Measurements from ENCODE around the gene TRPM2.

TRPM2 gene

DNA sequence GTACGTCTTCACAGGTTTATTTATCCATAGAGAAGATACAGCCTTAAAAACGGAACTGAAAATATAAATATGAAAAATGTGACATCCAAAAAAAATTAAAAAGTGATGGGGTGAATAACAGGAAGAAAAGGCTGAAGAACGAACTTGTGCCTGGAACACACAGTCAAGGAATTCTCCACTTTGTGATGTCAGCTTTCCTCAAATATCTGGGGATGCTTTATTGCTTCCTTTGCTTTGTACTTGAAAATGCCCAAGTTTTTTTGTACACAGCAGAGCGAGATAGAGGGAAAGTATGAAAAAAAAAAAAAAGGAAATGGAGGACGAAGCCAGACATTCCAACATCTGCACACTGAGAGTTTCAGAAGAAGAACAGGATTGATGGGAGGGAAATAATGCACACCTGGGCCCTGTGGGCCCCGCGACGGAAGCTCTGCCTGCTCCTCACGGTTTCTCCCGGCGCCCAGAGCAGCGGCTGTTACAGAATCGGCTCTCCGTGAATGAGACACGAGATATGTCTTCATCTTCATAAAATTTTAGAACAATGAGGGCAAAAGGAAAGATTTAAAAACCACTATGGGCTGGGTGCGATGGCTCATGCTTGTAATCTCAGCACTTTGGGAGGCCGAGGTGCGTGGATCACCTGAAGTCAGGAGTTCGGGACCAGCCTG, 91.9 kb downstream of the TRPM2 start:
- DNase-seq (ENCODE audit: low read depth): no peak

DNA sequence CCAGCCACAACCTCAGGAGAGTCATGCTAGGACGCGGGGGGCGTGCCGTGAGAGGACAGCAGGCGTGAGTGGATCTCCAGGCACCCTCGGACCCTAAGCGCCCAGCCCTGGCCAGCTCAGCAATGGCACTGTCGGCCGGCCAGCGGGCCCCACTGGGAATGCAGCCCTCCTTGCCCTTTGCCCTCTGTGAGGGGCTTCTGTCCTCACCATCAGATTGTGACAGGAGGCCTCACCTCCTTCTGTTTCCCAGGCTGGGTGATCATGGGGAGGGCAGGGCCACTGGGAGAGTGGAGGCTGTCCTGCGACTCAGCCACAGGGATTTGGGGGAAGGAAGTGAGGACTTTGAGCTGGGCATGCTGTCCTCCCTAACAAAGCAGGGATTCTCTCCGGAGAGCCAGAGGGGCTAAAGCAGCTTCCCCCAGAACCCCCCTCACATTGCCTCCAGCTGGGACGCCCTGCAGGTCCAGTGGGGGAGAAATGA, 95.3 kb downstream of the TRPM2 start:
- no peak for DNase-seq (ENCODE audit: low read depth)

DNA sequence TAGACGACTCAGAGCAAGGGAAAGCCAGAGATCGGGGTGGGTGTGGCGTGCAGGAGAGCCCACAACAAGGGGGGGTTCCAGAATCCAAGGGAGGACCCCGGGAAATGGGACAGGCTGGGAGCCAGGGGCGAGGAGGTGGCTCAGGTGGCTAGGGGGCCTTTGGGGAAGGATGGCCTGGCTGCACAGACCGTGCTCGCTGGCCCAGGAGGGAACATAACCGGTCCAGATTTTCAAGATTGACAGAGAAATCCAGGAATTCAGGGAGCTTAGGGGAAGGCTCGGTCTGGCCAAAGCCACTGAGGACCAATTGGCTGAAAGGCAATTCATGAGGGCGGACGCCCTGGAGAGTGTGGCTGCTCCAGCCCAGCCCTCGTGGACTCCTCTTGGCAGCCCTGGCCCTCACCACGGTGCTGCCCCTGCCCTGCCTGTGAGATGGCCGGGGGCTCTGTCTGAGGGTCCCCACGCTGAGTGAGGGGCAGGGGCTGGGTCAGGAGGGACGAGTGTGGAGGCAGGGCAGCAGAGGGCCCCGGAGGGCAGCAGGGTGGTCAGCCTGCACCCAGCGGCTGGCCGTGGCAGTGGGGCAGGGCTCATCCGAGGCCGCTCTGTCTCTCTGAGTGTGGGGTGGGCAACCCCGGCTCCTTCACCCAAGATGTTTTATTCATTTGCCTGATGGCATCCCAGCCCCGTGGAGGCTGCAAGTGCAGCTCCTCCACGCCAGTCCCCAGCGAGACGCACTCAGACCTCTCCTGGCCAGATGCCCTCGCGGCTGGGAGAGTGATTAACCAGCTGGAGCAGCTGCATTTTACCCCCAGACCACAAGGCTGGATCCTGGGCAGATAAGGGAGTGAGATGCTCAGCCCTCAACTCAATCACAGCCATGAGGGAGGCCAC, 96.3 kb downstream of the TRPM2 start:
- DNase-seq (ENCODE audit: low read depth): no peak

DNA sequence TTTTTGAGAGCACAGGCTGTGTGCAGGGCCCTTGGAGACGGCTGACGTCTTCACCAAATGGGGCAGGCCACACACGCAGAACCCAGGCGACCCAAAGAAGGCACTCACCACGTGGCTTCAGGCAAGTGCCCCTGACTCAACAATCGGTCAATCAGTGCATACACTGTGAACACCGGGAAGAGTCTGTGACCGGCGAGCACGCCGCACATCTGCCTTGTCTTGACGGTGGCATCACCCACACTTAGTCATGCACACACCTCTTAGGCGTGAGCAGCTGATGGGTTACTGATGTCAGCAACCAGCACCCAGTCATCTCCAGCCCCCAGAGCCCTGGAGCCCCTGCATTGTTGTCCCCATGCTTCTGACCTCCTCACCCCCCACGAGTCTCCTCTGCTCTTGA, 97.0 kb downstream of the TRPM2 start:
- DNase-seq (ENCODE audit: low read depth): no peak

DNA sequence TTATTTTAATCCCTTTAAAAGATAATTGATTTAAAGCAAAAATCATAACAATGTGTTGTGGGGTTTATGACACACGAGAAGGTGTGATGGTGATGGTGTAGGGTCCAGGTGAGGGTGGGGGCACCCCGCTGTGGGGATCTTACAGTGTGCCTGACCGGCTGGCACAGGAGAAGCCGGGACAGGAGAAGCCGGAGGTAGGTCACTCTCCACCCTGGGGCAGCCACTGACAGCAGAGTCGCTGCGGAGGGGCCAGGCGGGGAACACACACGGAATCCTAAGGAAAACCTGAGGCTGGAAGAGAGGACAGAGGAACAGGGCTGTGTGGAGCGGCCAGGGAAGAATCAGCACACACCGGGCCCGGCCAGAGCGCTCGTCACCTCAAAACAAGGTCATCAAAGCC, 97.6 kb downstream of the TRPM2 start:
- DNase-seq (ENCODE audit: low read depth): no peak

DNA sequence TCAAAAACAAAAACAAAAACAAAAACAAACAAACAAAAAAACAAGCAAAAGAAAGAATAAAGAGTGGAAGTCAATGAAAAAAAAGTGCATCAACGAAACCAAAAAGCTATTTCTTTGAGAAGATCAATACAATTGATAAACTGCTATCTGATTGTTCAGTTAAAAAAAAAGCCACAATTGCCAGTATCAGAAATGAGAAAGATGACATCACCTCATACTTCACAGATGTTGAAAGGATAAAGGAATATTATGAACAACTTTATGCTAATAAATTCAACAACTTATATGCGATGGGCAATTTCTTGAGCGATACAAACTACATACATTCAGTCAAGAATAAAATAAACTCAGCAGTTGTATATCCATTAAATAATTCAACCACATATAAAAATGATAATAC, 99.7 kb downstream of the TRPM2 start:
- DNase-seq (ENCODE audit: low read depth): no peak

DNA sequence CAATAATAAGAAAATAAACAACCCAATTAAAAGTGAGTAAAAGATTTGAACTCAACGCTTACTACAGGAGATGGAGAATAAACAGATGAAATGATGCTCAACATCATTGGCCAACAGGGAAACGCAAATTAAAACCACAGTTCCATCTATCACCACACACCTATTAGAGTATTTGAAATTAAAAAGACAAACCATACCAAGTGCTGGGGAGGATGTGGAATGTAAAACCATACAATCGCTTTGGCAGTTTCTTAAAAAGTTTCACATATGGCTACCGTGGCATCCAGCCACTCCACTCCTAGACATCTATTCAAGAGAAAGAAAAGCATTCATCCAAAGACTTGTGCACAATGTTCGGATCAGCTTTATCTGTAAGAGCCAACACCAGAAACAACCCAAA, 100.6 kb downstream of the TRPM2 start:
- no peak for DNase-seq (ENCODE audit: low read depth)

DNA sequence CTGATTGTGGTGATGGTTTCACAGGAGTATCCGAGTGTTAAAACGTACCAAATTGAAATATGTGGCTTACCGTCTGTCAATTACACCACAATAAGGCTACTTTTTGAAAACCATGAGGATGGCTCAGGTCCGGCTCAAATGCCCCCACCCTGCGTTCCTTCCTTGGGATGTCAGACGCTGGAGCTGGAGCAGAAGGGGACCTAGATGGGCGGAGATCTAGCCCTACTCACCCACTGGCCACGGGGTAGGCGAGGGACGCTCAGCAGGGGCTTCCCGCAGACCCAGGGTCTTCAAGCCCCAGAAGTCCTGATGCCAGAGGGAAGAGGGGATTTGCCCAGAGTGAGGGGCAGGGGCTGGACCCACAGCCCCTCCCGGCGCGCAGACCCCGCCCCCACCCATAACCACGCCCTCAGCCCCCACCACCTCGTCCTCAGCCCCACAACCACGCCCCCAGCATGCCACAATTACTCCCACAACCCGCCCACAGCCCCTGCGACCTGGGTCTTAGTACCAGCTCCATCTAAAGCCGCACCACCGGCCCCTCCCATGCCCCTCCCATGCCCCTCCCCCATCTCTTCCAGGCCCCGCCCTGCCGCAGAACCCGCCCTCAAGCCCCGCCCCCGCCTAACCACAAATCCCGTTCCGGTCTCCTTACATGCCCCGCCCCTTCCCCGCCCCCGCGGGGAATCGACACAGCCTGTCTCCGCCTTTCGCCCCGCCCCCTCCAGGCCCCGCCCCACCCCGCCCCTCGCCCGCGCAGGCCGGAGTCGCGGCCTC, 101.5 kb downstream of the TRPM2 start, which contains the start of gene LRRC3:
TSS of gene LRRC3 (plus strand) at position 764 of the 777 bp plus-strand sequence. CDS start 1,135 bp downstream, outside the sequence.
- DNase-seq (ENCODE audit: low read depth): peak; percentile 77

DNA sequence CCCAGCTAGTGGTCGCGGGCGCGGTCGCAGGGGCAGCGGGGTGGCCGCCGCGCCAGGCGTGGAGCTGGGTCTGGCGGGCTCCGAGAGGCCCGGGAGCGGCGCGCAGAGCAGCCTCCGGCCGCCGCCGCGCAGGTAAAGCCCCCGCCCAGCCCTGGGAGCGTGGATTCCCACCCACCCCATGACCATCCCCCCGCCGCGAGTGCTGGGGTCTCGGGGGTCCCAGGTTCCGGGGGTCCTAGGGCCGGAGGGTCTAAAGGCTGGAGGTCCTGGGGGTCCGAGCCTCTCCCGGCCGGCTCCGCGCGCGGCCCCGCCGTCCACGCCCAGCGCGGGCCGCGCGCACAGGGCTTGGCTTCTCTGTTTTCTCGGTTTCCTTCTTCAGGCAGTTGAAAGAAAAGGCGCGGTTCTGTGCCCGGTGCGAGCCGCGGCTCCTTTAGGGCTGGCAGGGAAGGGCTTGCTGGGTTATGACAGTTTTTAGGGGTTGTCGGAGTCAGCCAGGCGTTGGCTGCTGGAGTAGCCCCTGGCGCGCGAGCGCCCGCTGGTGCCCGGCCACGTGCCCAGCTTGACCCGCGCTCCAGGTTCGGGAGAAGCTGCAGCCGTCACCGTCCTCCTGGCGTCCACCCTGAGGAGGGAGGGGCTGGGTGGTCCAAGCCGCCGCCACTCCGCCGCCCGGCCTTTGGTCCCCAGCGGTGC, 102.2 kb downstream of the TRPM2 start:
- DNase-seq (ENCODE audit: low read depth): no peak

DNA sequence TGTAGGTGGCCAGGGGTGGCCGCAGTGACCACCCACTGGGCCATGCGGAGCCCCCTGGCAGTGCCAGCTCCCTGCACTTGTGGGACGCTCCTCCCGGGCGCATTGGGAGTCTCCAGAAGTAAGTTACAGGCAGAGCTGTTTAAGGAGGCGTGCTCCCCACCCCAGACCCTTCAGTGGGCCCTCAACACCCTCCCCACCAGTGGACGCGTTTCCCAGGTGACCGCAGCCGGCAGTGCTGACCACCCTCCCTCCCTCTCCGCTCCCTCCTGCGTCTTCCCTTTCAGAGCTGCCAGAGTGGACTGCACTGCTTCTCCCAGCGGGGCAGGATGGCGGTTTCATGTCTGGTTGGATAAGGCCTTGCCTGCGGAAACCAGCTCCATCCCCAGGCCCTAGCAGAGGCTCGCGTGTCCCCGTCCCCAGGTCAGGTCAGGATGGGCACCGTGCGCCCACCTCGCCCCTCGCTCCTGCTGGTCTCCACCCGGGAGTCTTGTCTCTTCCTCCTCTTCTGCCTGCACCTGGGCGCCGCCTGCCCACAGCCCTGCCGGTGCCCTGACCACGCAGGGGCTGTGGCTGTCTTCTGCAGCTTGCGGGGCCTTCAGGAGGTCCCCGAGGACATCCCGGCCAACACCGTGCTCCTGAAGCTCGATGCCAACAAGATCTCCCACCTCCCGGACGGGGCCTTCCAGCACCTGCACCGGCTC, 102.9 kb downstream of the TRPM2 start:
- DNase-seq (ENCODE audit: low read depth): no peak

DNA sequence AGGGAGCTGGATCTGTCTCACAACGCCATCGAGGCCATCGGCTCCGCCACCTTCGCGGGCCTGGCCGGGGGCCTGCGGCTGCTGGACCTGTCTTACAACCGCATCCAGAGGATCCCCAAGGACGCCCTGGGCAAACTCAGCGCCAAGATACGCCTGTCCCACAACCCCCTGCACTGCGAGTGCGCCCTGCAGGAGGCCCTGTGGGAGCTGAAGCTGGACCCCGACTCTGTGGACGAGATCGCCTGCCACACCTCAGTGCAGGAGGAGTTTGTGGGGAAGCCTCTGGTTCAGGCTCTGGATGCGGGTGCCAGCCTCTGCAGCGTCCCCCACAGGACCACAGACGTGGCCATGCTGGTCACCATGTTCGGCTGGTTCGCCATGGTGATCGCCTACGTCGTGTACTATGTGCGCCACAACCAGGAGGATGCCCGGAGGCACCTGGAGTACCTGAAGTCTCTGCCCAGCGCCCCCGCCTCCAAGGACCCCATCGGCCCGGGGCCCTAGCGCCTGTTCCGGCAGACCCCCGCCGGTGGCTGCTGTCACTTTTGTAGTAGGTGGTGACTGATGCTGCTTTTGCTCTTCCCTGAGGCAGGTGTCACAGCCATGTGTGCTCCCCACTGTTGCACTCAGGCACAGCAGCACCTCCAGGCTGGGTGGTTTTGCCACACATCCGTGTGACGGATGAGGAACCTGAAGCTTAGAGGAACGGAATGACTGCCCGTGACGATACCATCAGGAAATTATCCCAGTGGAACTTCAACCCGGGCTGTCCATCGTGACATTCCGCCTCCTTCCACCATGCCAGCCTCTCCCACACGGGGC, 103.7 kb downstream of the TRPM2 start:
- DNase-seq (ENCODE audit: low read depth): no peak

DNA sequence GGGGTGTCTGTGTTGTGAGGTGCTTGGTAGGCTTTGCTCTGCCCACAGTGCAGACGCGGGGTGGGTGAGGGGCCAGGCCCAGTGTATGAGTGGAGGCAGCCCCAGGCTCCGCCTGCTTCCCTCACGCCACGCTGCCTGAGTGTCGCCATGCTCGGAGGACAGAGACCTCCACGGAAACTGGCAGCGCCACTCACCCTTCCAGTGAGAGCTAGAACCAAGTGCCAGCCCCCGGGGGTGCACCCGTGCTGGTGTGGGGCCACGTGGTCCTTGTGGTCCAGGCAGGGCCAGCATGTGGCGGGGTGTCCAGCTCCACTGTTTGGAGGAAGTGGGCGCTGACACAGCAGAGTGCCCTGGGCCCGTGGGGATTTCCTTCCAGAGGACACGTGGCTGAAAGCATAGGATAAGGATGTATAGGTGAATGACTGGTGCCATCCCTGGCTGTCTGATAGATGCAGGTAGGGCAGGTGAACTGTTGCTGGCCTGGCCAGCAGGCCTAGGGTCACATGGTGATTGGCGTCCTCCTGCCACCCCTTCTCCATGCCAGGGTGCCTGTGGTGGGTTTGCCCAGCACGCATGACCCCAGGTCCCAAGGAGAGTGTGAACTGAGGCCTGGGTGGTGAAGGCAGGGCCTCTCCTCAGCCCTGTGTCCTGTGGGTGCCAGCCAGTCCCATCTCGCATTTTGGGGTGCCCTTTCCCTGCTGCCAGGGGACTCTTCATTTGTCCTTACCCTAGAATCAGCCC, 105.7 kb downstream of the TRPM2 start:
- no peak for DNase-seq (ENCODE audit: low read depth)

DNA sequence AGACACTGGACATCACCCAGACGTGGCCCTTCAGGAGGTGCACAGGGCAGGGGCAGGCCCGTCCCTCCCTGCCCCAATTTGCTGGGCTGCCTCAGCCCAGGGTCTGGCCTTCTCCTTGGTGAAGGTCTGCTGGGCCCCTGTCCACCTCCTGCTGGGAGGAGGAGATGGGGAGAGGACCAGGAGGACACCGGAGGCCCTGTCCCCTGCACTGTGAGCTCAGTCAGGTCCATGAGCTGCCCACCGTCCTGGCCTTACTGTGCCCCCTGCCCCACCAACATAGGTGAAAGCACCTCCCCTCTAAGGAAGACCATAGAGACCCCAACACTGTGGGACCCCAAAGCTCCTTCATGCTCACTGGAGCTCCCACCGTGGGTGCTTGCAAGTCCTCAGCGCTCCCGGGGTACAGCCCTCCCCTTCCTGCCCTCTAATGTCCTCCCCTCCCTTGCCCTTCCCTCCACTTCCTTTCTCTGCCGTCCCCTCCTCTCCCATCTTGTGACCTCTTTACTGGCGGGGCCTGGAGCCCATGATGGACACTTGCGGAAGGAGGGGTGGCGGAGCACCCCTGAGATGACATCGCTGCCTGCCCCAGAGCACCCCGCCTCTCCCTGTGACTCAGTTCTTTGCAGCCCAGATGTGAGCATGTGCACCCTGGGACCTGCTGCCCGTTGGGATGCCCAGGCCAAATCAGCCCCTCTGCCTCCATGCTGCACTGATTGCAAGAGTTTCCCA, 106.5 kb downstream of the TRPM2 start:
- DNase-seq (ENCODE audit: low read depth): no peak

DNA sequence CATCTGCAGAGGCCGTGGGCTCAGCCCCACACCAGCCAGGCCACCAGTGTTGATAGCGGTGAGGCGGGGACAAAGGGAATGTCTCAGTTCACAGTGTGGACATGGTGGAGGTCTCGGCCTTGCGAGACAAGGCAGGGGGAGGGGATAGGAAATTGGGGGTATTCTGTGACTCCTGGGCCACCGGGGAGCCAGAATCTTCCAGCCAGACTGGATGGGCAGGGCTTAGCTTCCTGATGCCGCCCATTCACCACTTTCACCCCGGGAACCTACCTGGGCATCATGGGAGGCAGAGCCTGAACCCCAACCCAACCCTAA, 107.0 kb downstream of the TRPM2 start:
- DNase-seq (ENCODE audit: low read depth): no peak

DNA sequence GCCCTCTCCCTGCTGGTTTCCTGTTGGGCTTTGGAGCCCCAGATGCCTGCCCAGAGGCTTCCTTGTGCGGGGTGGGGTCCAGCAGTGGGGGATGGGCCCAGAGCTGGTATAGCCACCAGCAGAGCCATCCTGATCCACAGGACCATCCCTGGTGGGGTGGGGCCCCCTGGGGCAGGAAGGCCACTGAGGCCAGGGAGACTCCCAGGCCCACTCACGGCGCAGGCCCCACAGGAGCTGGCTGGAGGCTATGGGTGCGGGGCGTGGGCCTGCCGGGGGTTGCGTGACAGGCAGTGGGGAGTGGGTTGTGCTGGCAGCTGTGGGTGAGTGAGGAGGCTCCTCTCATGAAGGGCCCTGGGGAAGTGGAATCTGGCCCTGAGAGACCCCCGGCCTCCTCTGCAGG, 107.6 kb downstream of the TRPM2 start:
- no peak for DNase-seq (ENCODE audit: low read depth)

DNA sequence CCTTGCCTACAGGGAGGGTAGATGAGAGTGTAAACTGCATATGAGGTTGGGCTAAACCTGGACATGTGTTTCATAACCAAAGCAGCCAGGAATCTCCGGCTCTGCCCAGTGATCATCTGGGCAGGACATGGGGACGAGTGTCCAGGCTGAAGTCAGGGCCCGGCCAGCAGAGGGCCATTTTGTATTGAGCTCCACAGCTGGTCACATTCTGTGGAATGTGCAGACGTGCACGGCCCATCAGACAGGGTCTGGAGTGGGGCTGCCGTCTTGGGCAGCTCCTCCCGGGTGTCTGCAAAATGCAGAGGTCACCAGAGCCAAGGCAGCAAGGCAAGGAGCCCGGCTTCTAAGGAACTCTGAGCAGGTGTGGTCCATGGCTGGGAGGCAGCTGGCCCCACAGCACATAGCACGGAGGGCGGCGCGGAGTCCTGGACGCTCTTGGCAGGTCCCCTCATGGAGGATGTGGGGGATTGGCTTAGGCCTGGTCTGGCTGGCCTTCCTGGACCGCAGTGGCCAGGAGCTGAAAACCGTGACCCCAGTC, 108.1 kb downstream of the TRPM2 start:
- no peak for DNase-seq (ENCODE audit: low read depth)

DNA sequence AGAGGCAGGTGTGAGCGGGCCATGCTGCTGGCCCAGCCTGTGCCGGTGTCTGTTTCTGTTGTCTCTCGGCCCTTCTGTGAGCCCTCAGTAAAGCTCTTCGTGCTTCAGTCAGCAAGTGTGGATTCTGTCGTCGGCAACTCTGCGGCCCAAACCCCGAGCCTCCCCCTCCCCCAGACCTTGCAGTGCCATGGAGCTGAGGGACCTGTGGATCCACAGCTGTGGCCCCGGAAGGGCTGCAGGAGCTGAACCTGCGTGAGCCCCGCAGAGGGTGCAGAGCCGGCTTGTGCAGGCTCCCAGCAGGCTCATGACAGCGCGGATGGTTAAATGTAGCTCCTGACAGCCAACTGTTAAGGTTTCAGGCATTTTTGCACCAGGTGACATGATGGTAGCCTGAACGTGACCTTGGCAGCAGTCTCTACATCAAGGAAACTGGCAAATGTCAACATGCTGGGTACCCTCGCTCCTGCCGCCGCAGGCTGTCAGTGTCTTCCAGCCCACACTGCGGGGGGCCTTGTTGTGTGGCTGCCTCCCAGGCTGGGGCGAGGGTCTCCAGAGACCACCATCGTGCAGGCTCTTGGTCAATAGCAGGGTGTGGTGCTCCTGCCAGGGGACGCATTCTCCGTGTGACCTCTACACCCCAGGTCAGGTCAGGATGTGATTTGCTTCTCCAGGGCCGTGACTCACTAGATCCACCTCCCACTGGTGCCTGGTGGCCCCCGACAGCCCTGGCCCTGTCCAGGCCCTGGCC, 108.8 kb downstream of the TRPM2 start:
- no peak for DNase-seq (ENCODE audit: low read depth)

DNA sequence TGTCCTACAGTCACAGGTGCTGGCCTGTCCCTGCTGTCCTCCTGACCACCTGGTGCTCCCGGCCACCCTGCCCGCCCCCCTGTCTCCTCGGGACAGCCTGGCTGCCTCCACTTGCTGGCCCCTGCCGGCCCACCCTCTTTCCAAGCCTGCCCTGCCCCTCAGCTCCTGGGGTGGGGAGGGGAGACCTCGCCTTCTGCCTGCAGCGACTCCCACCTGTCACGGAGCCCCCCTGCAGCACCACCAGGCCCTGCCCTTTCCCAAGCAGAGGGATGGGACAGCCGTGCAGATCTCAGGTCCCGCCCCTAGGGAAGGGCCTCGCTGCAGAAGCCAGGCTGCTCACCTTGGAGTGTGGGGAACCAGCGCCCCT, 109.4 kb downstream of the TRPM2 start:
- no peak for DNase-seq (ENCODE audit: low read depth)

All from T-helper 22 cell (primary cell).